Activated naive CD4-positive, alpha-beta T cell treated with anti-CD3 and anti-CD28 coated beads for 36 hours (primary cell): ENCODE results near the gene KCNJ6. TPM values are rescaled to one million over a fixed set of nuclear protein-coding genes. Genes with fewer than 3 reads are reported as not detected.

Experiments used
- CTCF ChIA-PET: fragments of 350-600 bp; sonication (Branson Sonifier 250); formaldehyde crosslinking; loops from one replicate; lab custom pipeline; 2021; ENCODE audit warnings: antibody characterized with exemption; lab: Charles Lee
- DNase-seq: peaks from one replicate; pipeline ENCODE4 v3.0.0-alpha.2; 2020
- H3K27ac Mint-ChIP-seq: one replicate; pipeline ENCODE4 v1.8.0; 2021; ENCODE audit warnings: mild to moderate bottlenecking, mixed read lengths
- H3K27me3 Mint-ChIP-seq: one replicate; pipeline ENCODE4 v1.8.0; 2021; ENCODE audit warnings: low read depth, mixed read lengths
- H3K36me3 Mint-ChIP-seq: one replicate; pipeline ENCODE4 v1.8.0; 2021; ENCODE audit warnings: low read depth, mixed read lengths
- H3K4me1 Mint-ChIP-seq: one replicate; pipeline ENCODE4 v1.8.0; 2021; ENCODE audit warnings: low read depth, mixed read lengths
- H3K4me3 Mint-ChIP-seq: one replicate; pipeline ENCODE4 v1.8.0; 2021; ENCODE audit warnings: mild to moderate bottlenecking, moderate library complexity, mixed read lengths
- H3K9me3 Mint-ChIP-seq: one replicate; pipeline ENCODE4 v1.8.0; 2021; ENCODE audit warnings: mixed read lengths
- intact Hi-C: fragments of 100-400 bp; cut with micrococcal nuclease; formaldehyde crosslinking; loops from one replicate; pipeline ENCODE4 v1.15.1; 2023
- total RNA-seq, 2 experiments: library from RNA; stranded (reverse); gene quantifications; one replicate each; pipeline ENCODE4 v1.2.3, GENCODE V29; 2021

KCNJ6 gene
- total RNA-seq, 2 experiments from 2014 or later = not detected

- Mint-ChIP-seq H3K36me3 (no peaks in the 10 kb centered on the region), H3K4me1 (no peaks in the 10 kb centered on the region), H3K9me3 (no peaks in the 10 kb centered on the region), H3K4me3 (no peak overlapping the region), H3K27ac (no peak overlapping the region), H3K27me3 (peaks cover 3% of the 10 kb centered on the region)
- DNase-seq = no peak
- CTCF ChIA-PET = interaction anchor here (0.5 kb wide), 1 partner anchor 10 kb away, joined by 3 read pairs; no protein-coding TSS in a partner anchor
- intact Hi-C loops = no loop called here
Measured at GRCh38 chr21:37688952-37689659, 227.2 kb downstream of the KCNJ6 start.

GRCh38 chr21:37686991-37687810, 229.1 kb downstream of the KCNJ6 start:
- Mint-ChIP-seq H3K4me1 (no peaks in the 10 kb centered on the region), H3K27ac (no peak overlapping the region), H3K9me3 (no peaks in the 10 kb centered on the region), H3K36me3 (no peaks in the 10 kb centered on the region), H3K4me3 (no peak overlapping the region), H3K27me3 (peaks cover 3% of the 10 kb centered on the region)
- DNase-seq = no peak
- intact Hi-C loops = no loop called here
- CTCF ChIA-PET = interaction anchor here (0.7 to 1.5 kb wide), 3 partner anchors 11 to 644 kb away, joined by 3 to 6 read pairs (median 4); no protein-coding TSS in a partner anchor

DNA sequence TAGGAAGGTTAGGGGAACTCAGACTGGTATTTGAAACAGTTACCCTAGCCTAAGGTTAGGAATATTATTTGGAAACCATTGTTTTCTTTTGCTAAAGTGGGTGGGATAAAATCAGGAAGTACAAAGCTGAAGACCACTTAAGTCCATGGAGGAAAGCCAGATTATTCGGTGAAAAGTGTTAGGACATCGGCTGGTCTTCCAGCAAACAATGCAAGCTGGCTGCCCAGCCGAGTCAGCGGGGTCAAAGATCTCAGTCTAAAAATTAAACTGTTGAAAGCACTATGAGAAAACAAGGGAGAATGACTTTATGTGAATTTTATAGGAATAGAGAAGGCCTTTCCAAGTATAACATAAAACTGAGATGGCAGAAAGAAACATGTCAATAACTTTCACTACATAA, 231.7 kb downstream of the KCNJ6 start:
- DNase-seq = no peak
- peaks cover 5% of the 10 kb centered on the region for H3K27me3 Mint-ChIP-seq
- intact Hi-C loops = no loop called here

DNA sequence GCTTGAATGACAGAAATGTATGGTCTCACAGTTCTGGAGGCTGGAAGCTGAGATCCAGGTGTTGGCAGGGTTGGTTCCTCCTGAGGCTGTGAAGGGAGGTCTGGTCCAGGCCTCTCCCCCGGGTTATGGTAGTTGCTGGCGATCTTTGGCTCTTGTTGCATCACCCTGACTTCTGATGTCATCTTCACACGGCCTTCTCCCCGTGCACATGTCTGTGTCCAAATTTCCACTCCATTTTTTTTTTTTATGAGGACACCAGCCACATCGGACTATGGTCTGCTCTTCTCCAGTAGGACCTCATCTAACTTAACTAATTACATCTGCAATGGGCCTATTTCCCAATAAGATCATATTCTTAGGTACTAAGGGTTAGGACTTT, 232.2 kb downstream of the KCNJ6 start:
- Mint-ChIP-seq H3K4me3 (no peak overlapping the region), H3K4me1 (no peaks in the 10 kb centered on the region), H3K9me3 (no peaks in the 10 kb centered on the region), H3K27me3 (peaks cover 2% of the 10 kb centered on the region), H3K27ac (no peak overlapping the region), H3K36me3 (no peaks in the 10 kb centered on the region)
- CTCF ChIA-PET = no interaction called here
- intact Hi-C loops = no loop called here
- DNase-seq = no peak

More for the DNA sequence above, 231.7 kb downstream of the KCNJ6 start:
- Mint-ChIP-seq H3K4me1 (no peaks in the 10 kb centered on the region), H3K9me3 (no peaks in the 10 kb centered on the region), H3K27ac (no peak overlapping the region), H3K36me3 (no peaks in the 10 kb centered on the region), H3K4me3 (no peak overlapping the region)
- CTCF ChIA-PET = no interaction called here

DNA sequence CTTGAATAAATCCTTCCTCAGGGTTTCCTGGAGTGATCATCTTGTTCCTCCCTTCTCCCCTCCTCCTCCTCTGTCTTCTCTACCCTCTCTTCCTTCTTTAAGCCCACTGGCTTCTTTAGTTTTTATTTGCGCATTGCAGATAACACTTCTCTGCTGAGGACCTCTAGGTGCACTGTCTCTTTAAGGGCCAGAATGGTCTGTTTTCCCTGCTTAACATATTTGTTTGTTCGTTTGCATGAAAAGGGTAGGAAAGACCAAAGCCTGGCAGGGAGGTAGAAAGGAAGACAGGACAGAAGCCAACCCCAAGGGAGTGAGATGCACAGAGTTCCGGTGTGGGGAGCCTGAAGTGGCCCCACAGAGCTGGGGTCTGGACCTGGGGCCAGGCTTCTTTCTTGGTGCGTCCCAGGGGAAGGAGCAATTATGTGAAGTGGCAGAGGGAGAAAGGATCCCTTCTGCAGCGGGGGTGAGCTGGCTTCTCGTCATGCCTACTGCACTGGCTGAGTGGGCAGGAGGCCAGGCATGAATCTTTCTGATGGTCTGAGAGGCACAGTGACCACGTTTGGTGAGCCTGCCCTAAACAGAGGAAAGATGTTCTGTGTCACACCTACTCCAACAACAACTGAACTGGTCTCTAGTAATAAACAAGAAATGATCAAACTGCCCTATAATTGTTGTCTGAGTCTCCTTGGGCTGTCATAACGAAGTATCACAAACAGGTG, 232.7 kb downstream of the KCNJ6 start:
- no peaks in the 10 kb centered on the region for H3K9me3 Mint-ChIP-seq
- H3K27ac Mint-ChIP-seq = no peak overlapping the region
- no peaks in the 10 kb centered on the region for H3K4me1 Mint-ChIP-seq
- peaks cover 2% of the 10 kb centered on the region for H3K27me3 Mint-ChIP-seq
- DNase-seq = no peak
- CTCF ChIA-PET = interaction anchor here (1.1 kb wide), 1 partner anchor 17 kb away, joined by 4 read pairs; no protein-coding TSS in a partner anchor
- H3K4me3 Mint-ChIP-seq = no peak overlapping the region
- intact Hi-C loops = no loop called here
- H3K36me3 Mint-ChIP-seq = no peaks in the 10 kb centered on the region

DNA sequence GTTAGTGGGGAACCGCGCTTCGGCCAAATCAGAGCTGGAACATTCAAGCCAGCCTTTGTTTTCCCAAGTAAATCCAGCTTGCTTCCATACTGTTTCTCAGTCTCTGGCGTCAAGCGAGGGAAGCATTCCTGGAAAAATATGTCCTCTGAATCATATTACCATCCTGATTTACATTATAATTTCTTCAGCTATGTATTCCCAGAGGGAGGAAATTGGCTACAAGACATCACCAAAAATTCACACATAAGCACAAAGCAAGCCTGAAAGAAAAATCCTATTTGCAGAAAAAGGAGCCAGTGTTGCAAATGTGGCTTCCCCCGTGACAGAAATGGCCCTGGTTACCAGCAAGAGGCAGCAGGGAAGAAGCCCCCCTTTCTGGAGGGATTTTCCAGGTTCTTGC, 233.3 kb downstream of the KCNJ6 start:
- Mint-ChIP-seq H3K4me1 (no peaks in the 10 kb centered on the region), H3K4me3 (no peak overlapping the region), H3K27ac (no peak overlapping the region), H3K27me3 (peaks cover 2% of the 10 kb centered on the region), H3K36me3 (no peaks in the 10 kb centered on the region), H3K9me3 (no peaks in the 10 kb centered on the region)
- no peak for DNase-seq
- intact Hi-C loops = no loop called here
- CTCF ChIA-PET = interaction anchor here (1.1 kb wide), 2 partner anchors 18 to 72 kb away, joined by 3 to 4 read pairs; no protein-coding TSS in a partner anchor

- no peak overlapping the region for H3K4me3 Mint-ChIP-seq
- CTCF ChIA-PET = interaction anchor here (0.6 to 1.4 kb wide), 5 partner anchors 10 to 88 kb away, joined by 3 read pairs; no protein-coding TSS in a partner anchor
- H3K4me1 Mint-ChIP-seq = peaks cover 2% of the 10 kb centered on the region
- H3K9me3 Mint-ChIP-seq = no peaks in the 10 kb centered on the region
- no peaks in the 10 kb centered on the region for H3K36me3 Mint-ChIP-seq
- intact Hi-C loops = loop anchor here (10.0 kb wide), 1 partner anchor 448 kb away; no protein-coding TSS in a partner anchor
- H3K27ac Mint-ChIP-seq = no peak overlapping the region
- DNase-seq = no peak
- peaks cover 16% of the 10 kb centered on the region for H3K27me3 Mint-ChIP-seq
Measured at GRCh38 chr21:37677006-37677405, 239.3 kb downstream of the KCNJ6 start.

- H3K4me3 Mint-ChIP-seq = no peak overlapping the region
- H3K27ac Mint-ChIP-seq = no peak overlapping the region
- DNase-seq = peak; percentile 70
- intact Hi-C loops = loop anchor here (10.0 kb wide), 1 partner anchor 449 kb away; no protein-coding TSS in a partner anchor
- no peaks in the 10 kb centered on the region for H3K9me3 Mint-ChIP-seq
- no peaks in the 10 kb centered on the region for H3K36me3 Mint-ChIP-seq
- peaks cover 2% of the 10 kb centered on the region for H3K4me1 Mint-ChIP-seq
- peaks cover 16% of the 10 kb centered on the region for H3K27me3 Mint-ChIP-seq
- CTCF ChIA-PET = interaction anchor here (0.6 to 1.6 kb wide), 12 partner anchors 10 to 681 kb away, joined by 3 to 11 read pairs (median 4); no protein-coding TSS in a partner anchor
Measured at GRCh38 chr21:37675202-37675801, 241.0 kb downstream of the KCNJ6 start.

DNA sequence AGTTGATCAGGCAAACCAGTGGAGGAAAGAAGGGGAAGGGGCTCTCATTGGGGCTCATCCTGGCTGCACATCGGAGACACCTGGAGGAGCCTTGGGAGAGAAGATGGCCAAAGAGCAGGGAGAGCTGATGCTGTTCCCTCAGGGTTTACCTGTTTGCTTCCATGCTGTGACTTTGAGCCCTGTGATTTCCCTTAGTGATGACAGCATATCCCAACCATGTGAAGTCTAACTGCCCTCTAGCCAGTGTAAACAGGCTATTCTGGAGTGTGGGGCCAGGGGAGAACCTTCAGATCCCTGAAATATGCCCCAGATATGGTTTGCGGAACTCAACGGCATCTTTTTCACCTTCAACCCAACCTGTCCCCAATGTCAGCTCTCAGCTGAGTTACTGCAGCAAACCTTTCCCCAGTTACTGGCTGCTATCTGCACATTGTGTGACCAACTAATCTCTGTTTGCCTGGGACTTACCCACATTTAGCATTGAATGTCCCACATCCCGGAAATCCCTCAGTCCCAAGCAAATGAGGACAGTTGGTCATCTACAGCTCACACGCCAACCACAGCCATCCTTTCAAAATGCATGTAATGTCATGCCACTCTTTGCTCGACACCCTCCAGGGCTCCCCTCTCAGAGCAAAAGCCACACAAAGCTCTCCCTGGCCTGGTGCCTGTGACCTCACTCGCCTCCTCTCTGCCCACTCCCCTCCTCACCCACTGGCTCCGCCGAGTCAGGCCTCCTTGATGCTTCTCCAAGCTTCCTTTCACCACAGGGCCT, 242.3 kb downstream of the KCNJ6 start:
- Mint-ChIP-seq H3K9me3 (no peaks in the 10 kb centered on the region), H3K4me1 (peaks cover 2% of the 10 kb centered on the region), H3K27me3 (peaks cover 16% of the 10 kb centered on the region), H3K4me3 (no peak overlapping the region), H3K27ac (no peak overlapping the region), H3K36me3 (no peaks in the 10 kb centered on the region)
- no peak for DNase-seq
- CTCF ChIA-PET = interaction anchor here (0.5 to 2.1 kb wide), 18 partner anchors 9 to 799 kb away, joined by 3 to 11 read pairs (median 4); no protein-coding TSS in a partner anchor
- intact Hi-C loops = loop anchor here (10.0 kb wide), 1 partner anchor 451 kb away; no protein-coding TSS in a partner anchor

- Mint-ChIP-seq H3K4me1 (peaks cover 2% of the 10 kb centered on the region), H3K4me3 (no peak overlapping the region), H3K36me3 (no peaks in the 10 kb centered on the region), H3K9me3 (no peaks in the 10 kb centered on the region), H3K27me3 (peaks cover 16% of the 10 kb centered on the region), H3K27ac (no peak overlapping the region)
- no peak for DNase-seq
- intact Hi-C loops = loop anchor here (10.0 kb wide), 1 partner anchor 453 kb away; no protein-coding TSS in a partner anchor
- CTCF ChIA-PET = interaction anchor here (0.5 to 0.9 kb wide), 3 partner anchors 41 to 1557 kb away, joined by 3 read pairs; no protein-coding TSS in a partner anchor
Measured at GRCh38 chr21:37671381-37671780, 244.9 kb downstream of the KCNJ6 start.

DNA sequence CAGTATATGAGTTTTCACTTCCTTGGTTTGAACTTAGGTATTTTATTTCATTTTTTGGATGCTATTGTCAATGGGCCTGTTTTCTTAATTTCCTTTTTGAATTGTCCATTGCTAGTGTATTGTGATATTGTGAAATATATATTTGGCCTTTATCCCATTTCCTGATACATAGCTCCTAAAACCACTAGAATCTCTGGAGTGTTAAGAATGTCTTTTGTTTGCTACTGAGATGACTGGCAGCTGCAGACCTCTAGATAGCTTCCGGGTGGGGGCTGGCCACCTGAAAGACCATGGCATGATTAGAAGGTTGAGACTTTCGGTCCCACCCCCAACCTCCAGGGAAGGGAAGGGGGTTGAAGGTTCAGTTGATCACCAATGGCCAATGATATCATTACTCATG, 245.4 kb downstream of the KCNJ6 start:
- intact Hi-C loops = loop anchor here (10.0 kb wide), 1 partner anchor 454 kb away; no protein-coding TSS in a partner anchor
- peaks cover 2% of the 10 kb centered on the region for H3K4me1 Mint-ChIP-seq
- H3K27ac Mint-ChIP-seq = no peak overlapping the region
- CTCF ChIA-PET = interaction anchor here (0.6 to 0.9 kb wide), 2 partner anchors 41 to 741 kb away, joined by 3 read pairs; no protein-coding TSS in a partner anchor
- no peaks in the 10 kb centered on the region for H3K9me3 Mint-ChIP-seq
- H3K36me3 Mint-ChIP-seq = no peaks in the 10 kb centered on the region
- no peak for DNase-seq
- H3K4me3 Mint-ChIP-seq = no peak overlapping the region
- H3K27me3 Mint-ChIP-seq = peaks cover 15% of the 10 kb centered on the region
